ENCODE data around the gene C19orf81. TPM values are rescaled to one million over a fixed set of nuclear protein-coding genes. Genes with fewer than 3 reads are reported as not detected.

C19orf81 gene
- total RNA-seq, 4 donors from 2014 or later = not detected

- Histone ChIP-seq H3K9me3 (no peaks in the 10 kb centered on the region), H3K4me1 (peaks cover 0 to 8% (median 0%) of the 10 kb centered on the region in 4 donors), H3K27me3 (peaks cover 0 to 37% of the 10 kb centered on the region in 2 donors), H3K36me3 (no peaks in the 10 kb centered on the region), H3K27ac (no peak overlapping the region), H3K4me3 (no peak overlapping the region)
- DNase-seq = no peak
- TF ChIP-seq POLR2A (IDR thresholded peaks at IDR 0.05) (no peak), CTCF (IDR thresholded peaks at IDR 0.05) (no peak)
Measured at GRCh38 chr19:50666346-50667176, 17.3 kb downstream of the C19orf81 start.

- Histone ChIP-seq H3K27ac (no peak overlapping the region), H3K36me3 (no peaks in the 10 kb centered on the region), H3K9me3 (no peaks in the 10 kb centered on the region), H3K4me1 (peaks cover 0 to 8% (median 0%) of the 10 kb centered on the region in 4 donors), H3K27me3 (peaks cover 0 to 37% of the 10 kb centered on the region in 2 donors), H3K4me3 (no peak overlapping the region)
- no peak for DNase-seq
- TF ChIP-seq CTCF (IDR thresholded peaks at IDR 0.05) = no peak
- no peak for TF ChIP-seq POLR2A (IDR thresholded peaks at IDR 0.05)
Measured at GRCh38 chr19:50667177-50667758, 18.0 kb downstream of the C19orf81 start.

- Histone ChIP-seq H3K9me3 (no peaks in the 10 kb centered on the region), H3K4me1 (peaks cover 0 to 8% (median 0%) of the 10 kb centered on the region in 4 donors), H3K27me3 (peaks cover 0 to 37% of the 10 kb centered on the region in 2 donors), H3K36me3 (no peaks in the 10 kb centered on the region), H3K4me3 (no peak overlapping the region), H3K27ac (no peak overlapping the region)
- DNase-seq = no peak
- TF ChIP-seq POLR2A (IDR thresholded peaks at IDR 0.05) (no peak), CTCF (IDR thresholded peaks at IDR 0.05) (no peak)
Measured at GRCh38 chr19:50667759-50668231, 18.6 kb downstream of the C19orf81 start.

GRCh38 chr19:50668416-50668815, 19.2 kb downstream of the C19orf81 start:
- no peak for DNase-seq
- Histone ChIP-seq H3K4me3 (no peak overlapping the region), H3K27me3 (peaks cover 0 to 37% of the 10 kb centered on the region in 2 donors), H3K9me3 (no peaks in the 10 kb centered on the region), H3K4me1 (peaks cover 0 to 8% (median 0%) of the 10 kb centered on the region in 4 donors), H3K36me3 (no peaks in the 10 kb centered on the region), H3K27ac (no peak overlapping the region)
- TF ChIP-seq POLR2A (IDR thresholded peaks at IDR 0.05) (no peak), CTCF (IDR thresholded peaks at IDR 0.05) (no peak)

GRCh38 chr19:50668879-50669278, 19.6 kb downstream of the C19orf81 start:
- H3K27me3 ChIP-seq = peaks cover 0 to 37% of the 10 kb centered on the region in 2 donors
- H3K9me3 ChIP-seq = no peaks in the 10 kb centered on the region
- peaks cover 0 to 8% (median 0%) of the 10 kb centered on the region in 4 donors for H3K4me1 ChIP-seq
- DNase-seq = no peak
- no peaks in the 10 kb centered on the region for H3K36me3 ChIP-seq
- no peak for TF ChIP-seq POLR2A (IDR thresholded peaks at IDR 0.05)
- TF ChIP-seq CTCF (IDR thresholded peaks at IDR 0.05) = no peak
- H3K4me3 ChIP-seq = no peak overlapping the region
- H3K27ac ChIP-seq = no peak overlapping the region

Data from Peyer's patch (tissue), 4 donors.